Measurements from ENCODE around the gene CPHXL2. TPM values are rescaled to one million over a fixed set of nuclear protein-coding genes. Genes with fewer than 3 reads are reported as not detected.

The CPHXL2 gene
- total and polyA plus RNA-seq, 12 donors, result not detected

- DNase-seq (peak; percentile 92 to 93), ATAC-seq (peak; percentile 97 to 98 (median 98))
- WGBS, 2 donors, result 0 to 1% methylated on average over 76 of the region's 76 CpGs
- peaks cover 0 to 34% (median 3%) of the 10 kb centered on the region in 9 donors for H3K36me3 ChIP-seq
- peaks cover 0 to 65% (median 60%) of the 10 kb centered on the region in 9 donors for H3K4me1 ChIP-seq
- H3K27me3 ChIP-seq, result no peaks in the 10 kb centered on the region
- intact Hi-C loops (cut with DNase I), result loop anchor here in 3 of 10 donors (2.0 to 10.0 kb wide), 4 partner anchors 25 to 117 kb away; partner anchors contain the start of genes ADAT1 (in 1 of the 3) and TMEM231 (in 1 of the 3)
- H3K27ac ChIP-seq, result peak within 1 kb of the TSS; percentile 90 to 99 (median 98)
- no peaks in the 10 kb centered on the region for H3K9me3 ChIP-seq
- TF ChIP-seq, protein P1, sequence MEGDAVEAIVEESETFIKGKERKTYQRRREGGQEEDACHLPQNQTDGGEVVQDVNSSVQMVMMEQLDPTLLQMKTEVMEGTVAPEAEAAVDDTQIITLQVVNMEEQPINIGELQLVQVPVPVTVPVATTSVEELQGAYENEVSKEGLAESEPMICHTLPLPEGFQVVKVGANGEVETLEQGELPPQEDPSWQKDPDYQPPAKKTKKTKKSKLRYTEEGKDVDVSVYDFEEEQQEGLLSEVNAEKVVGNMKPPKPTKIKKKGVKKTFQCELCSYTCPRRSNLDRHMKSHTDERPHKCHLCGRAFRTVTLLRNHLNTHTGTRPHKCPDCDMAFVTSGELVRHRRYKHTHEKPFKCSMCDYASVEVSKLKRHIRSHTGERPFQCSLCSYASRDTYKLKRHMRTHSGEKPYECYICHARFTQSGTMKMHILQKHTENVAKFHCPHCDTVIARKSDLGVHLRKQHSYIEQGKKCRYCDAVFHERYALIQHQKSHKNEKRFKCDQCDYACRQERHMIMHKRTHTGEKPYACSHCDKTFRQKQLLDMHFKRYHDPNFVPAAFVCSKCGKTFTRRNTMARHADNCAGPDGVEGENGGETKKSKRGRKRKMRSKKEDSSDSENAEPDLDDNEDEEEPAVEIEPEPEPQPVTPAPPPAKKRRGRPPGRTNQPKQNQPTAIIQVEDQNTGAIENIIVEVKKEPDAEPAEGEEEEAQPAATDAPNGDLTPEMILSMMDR (IDR thresholded peaks at IDR 0.05), result no peak
- peak within 1 kb of the TSS; percentile 62 to 100 (median 96) for H3K4me3 ChIP-seq
These were observed 29.1 kb downstream of the CPHXL2 start, which contains the start of the genes KARS1 and TERF2IP for GRCh38 chr16:75647492-75648264. Gene KARS1 (minus strand): TSS chr16:75647665. CDS start chr16:75647639, 26 bp downstream. Gene TERF2IP (plus strand): TSS chr16:75647773. CDS start chr16:75647883, 110 bp downstream.

GRCh38 chr16:75647112-75647491 lies 29.7 kb downstream of the CPHXL2 start:
- H3K36me3 ChIP-seq, result peaks cover 0 to 40% (median 3%) of the 10 kb centered on the region in 9 donors
- TF ChIP-seq, protein P1 (IDR thresholded peaks at IDR 0.05), result no peak
- no peaks in the 10 kb centered on the region for H3K9me3 ChIP-seq
- 0% methylated on average over 18 of the region's 18 CpGs for WGBS, 2 donors
- intact Hi-C loops (cut with DNase I), result loop anchor here in 3 of 10 donors (2.0 to 10.0 kb wide), 4 partner anchors 24 to 118 kb away; partner anchors contain the start of genes ADAT1 (in 1 of the 3) and TMEM231 (in 1 of the 3)
- peaks cover 0 to 62% (median 55%) of the 10 kb centered on the region in 9 donors for H3K4me1 ChIP-seq
- H3K27ac ChIP-seq, result peak overlapping the region; percentile 90 to 99 (median 98)
- DNase-seq (no peak), ATAC-seq (peak; percentile 5 to 56 (median 30))
- H3K27me3 ChIP-seq, result no peaks in the 10 kb centered on the region
- peak overlapping the region; percentile 62 to 100 (median 96) for H3K4me3 ChIP-seq

GRCh38 chr16:75644240-75645012 lies 32.4 kb downstream of the CPHXL2 start:
- Histone ChIP-seq H3K27me3 (no peaks in the 10 kb centered on the region), H3K9me3 (no peaks in the 10 kb centered on the region), H3K4me1 (peaks cover 0 to 36% (median 30%) of the 10 kb centered on the region in 9 donors), H3K4me3 (no peak overlapping the region), H3K36me3 (peaks cover 0 to 67% (median 20%) of the 10 kb centered on the region in 9 donors), H3K27ac (peak overlapping the region in 2 of 10 donors; percentile 9 to 49)
- no peak for DNase-seq
- 87 to 90% methylated on average over 7 of the region's 7 CpGs for WGBS, 2 donors
- no peak for ATAC-seq
- intact Hi-C loops (cut with DNase I), result loop anchor here in 3 of 10 donors (5.0 to 10.0 kb wide), 3 partner anchors 87 to 120 kb away; partner anchors contain the start of gene TMEM231 (in 1 of the 3)
- TF ChIP-seq, protein P1 (IDR thresholded peaks at IDR 0.05), result no peak

DNA sequence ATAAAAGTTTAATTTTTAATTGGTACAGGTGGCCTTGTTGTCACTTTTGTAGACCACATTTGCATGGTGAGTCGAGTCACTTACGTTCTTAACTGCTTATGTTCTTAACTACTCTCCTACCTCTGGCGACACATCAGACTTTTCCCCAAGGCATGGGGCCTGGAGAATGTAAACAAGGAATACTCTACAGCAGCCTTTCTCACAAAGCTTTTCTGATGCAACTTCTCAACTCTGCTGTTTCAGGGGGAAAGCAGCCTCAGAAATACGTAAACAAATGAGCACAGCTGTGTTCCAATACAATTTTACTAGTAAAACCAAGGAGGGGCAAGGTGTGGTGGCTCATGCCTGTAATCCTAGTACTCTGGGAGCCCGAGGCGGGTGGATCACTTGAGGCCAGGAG lies 36.2 kb downstream of the CPHXL2 start:
- peaks cover 0 to 100% (median 47%) of the 10 kb centered on the region in 9 donors for H3K36me3 ChIP-seq
- intact Hi-C loops (cut with DNase I), result loop anchor here in 2 of 10 donors (10.0 kb wide), 2 partner anchors 114 to 124 kb away; no protein-coding TSS in a partner anchor
- no peak for ATAC-seq
- H3K9me3 ChIP-seq, result no peaks in the 10 kb centered on the region
- H3K4me1 ChIP-seq, result peaks cover 0 to 21% (median 16%) of the 10 kb centered on the region in 9 donors
- TF ChIP-seq, protein P1 (IDR thresholded peaks at IDR 0.05), result no peak
- 93% methylated on average over 6 of the region's 6 CpGs for WGBS, 2 donors
- DNase-seq, result no peak
- no peaks in the 10 kb centered on the region for H3K27me3 ChIP-seq
- no peak overlapping the region for H3K4me3 ChIP-seq
- H3K27ac ChIP-seq, result no peak overlapping the region

All from heart right ventricle (tissue), 16 donors.